Activated CD8-positive, alpha-beta T cell treated with anti-CD3 and anti-CD28 coated beads for 36 hours (primary cell): Measurements from ENCODE around the gene CLCN5. TPM values are rescaled to one million over a fixed set of nuclear protein-coding genes. Genes with fewer than 3 reads are reported as not detected.

Experiments
- ATAC-seq: fragments of 200-7000 bp; cut with Tn5 transposase; one replicate; pipeline ENCODE4 v1.10.0; 2021; ENCODE audit warnings: mild to moderate bottlenecking, moderate library complexity
- CTCF ChIA-PET: fragments of 350-600 bp; sonication (Branson Sonifier 250); formaldehyde crosslinking; loops from one replicate; lab custom pipeline; 2021; ENCODE audit warnings: antibody characterized with exemption; lab: Charles Lee
- POLR2A ChIA-PET: fragments of 350-600 bp; sonication (Branson Sonifier 250); formaldehyde crosslinking; loops from one replicate; lab custom pipeline; 2021; ENCODE audit warnings: antibody characterized with exemption; lab: Charles Lee
- DNase-seq: peaks from one replicate; pipeline ENCODE4 v3.0.0-alpha.2; 2020
- H3K27ac Mint-ChIP-seq: one replicate; pipeline ENCODE4 v1.8.0; 2021; ENCODE audit warnings: mild to moderate bottlenecking, mixed read lengths
- H3K27me3 Mint-ChIP-seq: one replicate; pipeline ENCODE4 v1.8.0; 2021; ENCODE audit warnings: mixed read lengths
- H3K36me3 Mint-ChIP-seq: one replicate; pipeline ENCODE4 v1.8.0; 2021; ENCODE audit warnings: low read depth, mixed read lengths
- H3K4me1 Mint-ChIP-seq: one replicate; pipeline ENCODE4 v1.8.0; 2021; ENCODE audit warnings: low read depth, mixed read lengths
- H3K4me3 Mint-ChIP-seq: one replicate; pipeline ENCODE4 v1.8.0; 2021; ENCODE audit warnings: mild to moderate bottlenecking, moderate library complexity, mixed read lengths
- H3K9me3 Mint-ChIP-seq: one replicate; pipeline ENCODE4 v1.8.0; 2021; ENCODE audit warnings: mixed read lengths
- CTCF ChIP-seq: fragments of 200-600 bp; IDR thresholded peaks from one replicate; pipeline ENCODE4 v1.8.0; 2022; ENCODE audit warnings: antibody characterized with exemption, mild to moderate bottlenecking
- intact Hi-C: fragments of 100-400 bp; cut with micrococcal nuclease; formaldehyde crosslinking; loops from one replicate; pipeline ENCODE4 v1.10.0; 2022
- total RNA-seq, 2 experiments: library from RNA; stranded (reverse); gene quantifications; one replicate each; pipeline ENCODE4 v1.2.3, GENCODE V29; 2021

CLCN5 gene
- total RNA-seq, 2 experiments from 2014 or later = 1.7 TPM

DNA sequence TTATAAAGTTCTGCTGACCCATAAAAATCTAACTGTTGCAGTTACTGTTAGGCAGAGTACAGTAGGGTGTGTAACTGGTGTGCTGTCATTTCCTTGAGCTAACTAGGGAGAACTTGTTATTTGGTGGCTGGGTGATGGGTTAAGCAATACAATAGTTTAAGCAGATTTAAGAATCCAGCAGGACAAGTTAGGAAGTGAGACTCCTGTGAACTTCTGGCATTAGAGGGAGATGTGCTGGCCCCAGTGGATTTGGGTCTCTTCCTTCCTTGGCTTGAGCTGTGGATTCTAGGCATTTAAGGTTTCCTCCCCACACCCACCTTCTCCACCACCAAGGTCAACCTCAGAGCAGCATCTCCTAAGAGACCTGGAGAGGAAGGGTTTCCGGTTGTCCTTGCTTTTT lies 70.5 kb downstream of the CLCN5 start:
- no peak for TF ChIP-seq CTCF
- POLR2A ChIA-PET = no interaction called here
- no peaks in the 10 kb centered on the region for H3K36me3 Mint-ChIP-seq

DNA sequence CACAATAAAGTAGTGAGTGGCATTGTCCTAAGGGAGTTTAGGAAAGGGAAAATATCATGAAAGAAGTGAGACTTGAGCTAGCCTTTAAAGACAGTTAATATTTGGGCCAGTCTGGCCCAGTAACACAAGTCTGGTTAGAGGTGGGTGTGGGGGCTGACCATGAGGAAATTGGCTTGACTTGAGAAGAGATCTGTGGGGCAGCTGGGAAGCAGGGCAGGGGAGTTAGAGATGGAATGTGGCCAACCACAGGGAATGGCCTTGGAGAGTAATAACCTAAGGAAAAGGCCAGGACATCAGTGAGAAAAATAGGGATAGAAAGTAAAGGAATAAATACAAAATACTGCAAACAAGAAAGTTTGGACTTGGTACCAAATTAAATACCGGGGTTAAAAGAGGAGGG lies 71.3 kb downstream of the CLCN5 start:
- Mint-ChIP-seq H3K27me3 (no peaks in the 10 kb centered on the region), H3K27ac (no peak overlapping the region), H3K4me1 (no peaks in the 10 kb centered on the region), H3K4me3 (no peak overlapping the region), H3K36me3 (no peaks in the 10 kb centered on the region), H3K9me3 (no peaks in the 10 kb centered on the region)
- no peak for ATAC-seq
- ChIA-PET POLR2A (no interaction called here), CTCF (no interaction called here)
- no peak for TF ChIP-seq CTCF
- intact Hi-C loops = no loop called here
- no peak for DNase-seq

More for the DNA sequence above, 70.5 kb downstream of the CLCN5 start:
- no peak for DNase-seq
- CTCF ChIA-PET = no interaction called here
- no peaks in the 10 kb centered on the region for H3K9me3 Mint-ChIP-seq
- no peaks in the 10 kb centered on the region for H3K4me1 Mint-ChIP-seq
- no peak overlapping the region for H3K4me3 Mint-ChIP-seq
- no peak overlapping the region for H3K27ac Mint-ChIP-seq
- intact Hi-C loops = no loop called here
- no peaks in the 10 kb centered on the region for H3K27me3 Mint-ChIP-seq
- ATAC-seq = no peak

DNA sequence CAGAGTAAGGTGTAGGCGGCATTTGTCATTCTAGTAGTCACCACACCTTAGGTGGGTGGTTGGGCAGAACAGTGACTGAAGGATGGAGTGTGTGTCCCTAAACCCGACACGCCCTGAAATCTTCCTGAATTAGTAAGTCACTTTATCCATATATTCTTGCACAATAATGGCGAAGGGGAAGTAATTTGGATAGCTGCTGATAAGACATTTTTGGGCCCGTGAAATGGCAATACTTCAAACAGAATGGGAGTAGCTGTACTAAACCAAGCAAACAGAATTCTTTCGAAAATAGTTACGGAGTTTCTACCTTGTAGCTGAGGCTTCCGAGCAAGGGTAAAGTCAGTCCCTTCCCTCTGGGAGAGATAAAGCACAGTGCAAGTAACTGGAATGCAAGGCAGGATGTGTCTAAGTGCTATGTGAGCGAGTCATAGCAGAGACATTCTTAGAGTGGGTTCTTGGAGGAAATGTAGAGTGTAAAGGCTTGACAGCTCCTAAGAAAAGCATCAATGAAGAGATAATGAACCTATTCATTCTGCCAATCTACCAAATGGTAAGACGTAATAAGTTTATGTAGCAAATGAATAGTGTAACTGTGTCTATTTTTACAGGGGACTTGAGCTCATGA lies 72.8 kb downstream of the CLCN5 start:
- Mint-ChIP-seq H3K4me1 (no peaks in the 10 kb centered on the region), H3K4me3 (no peak overlapping the region), H3K36me3 (peaks cover under 1% of the 10 kb centered on the region), H3K9me3 (no peaks in the 10 kb centered on the region), H3K27me3 (no peaks in the 10 kb centered on the region), H3K27ac (no peak overlapping the region)
- ATAC-seq (no peak), DNase-seq (no peak)
- no peak for TF ChIP-seq CTCF
- ChIA-PET CTCF (no interaction called here), POLR2A (interaction anchor here (1.2 kb wide), 1 partner anchor 11 kb away, joined by 3 read pairs; no protein-coding TSS in a partner anchor)
- intact Hi-C loops = no loop called here

DNA sequence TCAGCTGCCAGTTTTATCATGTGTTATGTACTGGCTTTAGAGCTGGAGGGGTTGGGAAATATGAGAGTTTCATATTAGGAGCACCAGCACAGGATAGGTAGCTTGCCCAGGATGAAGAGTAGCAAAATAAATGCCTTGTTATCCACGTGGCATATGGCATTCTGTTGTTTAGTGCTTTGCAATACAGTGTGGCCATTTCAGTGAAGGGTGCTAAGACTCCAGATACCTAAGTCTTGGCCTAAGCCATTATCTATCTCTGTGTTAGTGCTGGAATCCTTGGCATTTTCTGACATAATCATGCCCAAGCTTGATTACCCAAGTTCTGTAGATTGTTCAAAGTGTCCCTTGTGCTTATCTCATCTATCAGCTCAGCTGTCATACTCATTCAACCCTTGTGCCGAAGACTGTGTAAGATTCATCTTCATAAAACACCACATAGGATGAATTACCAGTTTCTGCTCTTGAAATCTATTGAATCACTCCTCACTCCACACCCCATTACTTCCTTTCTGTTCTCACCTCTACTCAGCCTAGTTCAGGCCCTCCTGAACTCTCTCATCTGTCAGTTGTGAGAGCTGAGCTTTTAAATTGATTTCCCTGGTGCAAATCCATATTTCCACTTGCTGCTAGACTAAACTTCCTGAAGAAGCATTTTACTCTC lies 73.5 kb downstream of the CLCN5 start:
- no peak for TF ChIP-seq CTCF
- ChIA-PET POLR2A (interaction anchor here (1.2 kb wide), 1 partner anchor 11 kb away, joined by 3 read pairs; no protein-coding TSS in a partner anchor), CTCF (no interaction called here)
- intact Hi-C loops = no loop called here
- Mint-ChIP-seq H3K27ac (no peak overlapping the region), H3K27me3 (no peaks in the 10 kb centered on the region), H3K36me3 (peaks cover 2% of the 10 kb centered on the region), H3K4me3 (no peak overlapping the region), H3K4me1 (no peaks in the 10 kb centered on the region), H3K9me3 (no peaks in the 10 kb centered on the region)
- no peak for ATAC-seq
- no peak for DNase-seq

- no peak overlapping the region for H3K4me3 Mint-ChIP-seq
- ChIA-PET CTCF (no interaction called here), POLR2A (interaction anchor here (1.2 kb wide), 1 partner anchor 10 kb away, joined by 3 read pairs; no protein-coding TSS in a partner anchor)
- no peak overlapping the region for H3K27ac Mint-ChIP-seq
- ATAC-seq (no peak), DNase-seq (no peak)
- no peaks in the 10 kb centered on the region for H3K9me3 Mint-ChIP-seq
- H3K27me3 Mint-ChIP-seq = no peaks in the 10 kb centered on the region
- no peak for TF ChIP-seq CTCF
- H3K4me1 Mint-ChIP-seq = no peaks in the 10 kb centered on the region
- H3K36me3 Mint-ChIP-seq = peaks cover 2% of the 10 kb centered on the region
- intact Hi-C loops = no loop called here
These were observed 74.1 kb downstream of the CLCN5 start for GRCh38 chrX:49996474-49996873.
